HCT116 (cell line): ENCODE data around the gene TMEM242. TPM values are rescaled to one million over a fixed set of nuclear protein-coding genes. Genes with fewer than 3 reads are reported as not detected.

Experiments used
- ATAC-seq: fragments of 200-7000 bp; cut with Tn5 transposase; 2 replicates; pipeline ENCODE4 v1.9.1; 2020; ENCODE audit warnings: mild to moderate bottlenecking, moderate library complexity
- BruUV-seq: library from RNA; stranded (reverse); fragments of 400-500 nt; replicated peaks from 2 replicates; lab custom pipeline; 2021; lab: Mats Ljungman, UMichigan
- CTCF ChIA-PET: fragments of 300-600 bp; sonication (Branson Sonifier 250); formaldehyde crosslinking; loops from one replicate; lab custom pipeline; 2021; ENCODE audit warnings: antibody characterized with exemption; lab: Charles Lee
- POLR2A ChIA-PET: fragments of 300-600, 350-600 bp; sonication (Branson Sonifier 250); formaldehyde crosslinking; loops from one replicate; lab custom pipeline; 2021; ENCODE audit warnings: antibody characterized with exemption; lab: Charles Lee
- RAD21 ChIA-PET, 2 experiments: fragments of 300-600 bp; sonication (Branson Sonifier 250); formaldehyde crosslinking; loops; one replicate each; lab custom pipeline; 2023; ENCODE audit warnings: low total read pairs in 2 of 2; ENCODE audit not compliant: uncharacterized antibody in 2 of 2, unreplicated experiment in 2 of 2, low non-redundant PET in 1 of 2; lab: Charles Lee
- DNase-seq: peaks from one replicate; pipeline ENCODE4 v3.0.0-alpha.2; 2010; ENCODE audit warnings: low read depth, low spot score
- H2AFZ ChIP-seq: fragments of 200-600 bp; shearing (Covaris generic), sonication (generic); 2 replicates; pipeline ENCODE4 v1.6.1; 2017; ENCODE audit warnings: low read depth, mixed run types, mixed read lengths, antibody characterized with exemption, low read length; ENCODE audit not compliant: poor library complexity, severe bottlenecking
- H3K27ac ChIP-seq: 2 replicates; pipeline ENCODE4 v1.5.1; 2012; ENCODE audit warnings: low read depth, low read length
- H3K27me3 ChIP-seq: fragments of 200-600 bp; sonication (generic); 2 replicates; pipeline ENCODE4 v1.6.1; 2016; ENCODE audit warnings: mixed run types, low read length, mixed read lengths; ENCODE audit not compliant: insufficient read depth
- H3K36me3 ChIP-seq, 2 experiments: fragments of 200-500 bp in 1 of 2; fragments of 200-600 bp in 1 of 2; sonication (Bioruptor generic) in 1 of 2; sonication (generic) in 1 of 2; 2 replicates each; pipeline versions ENCODE4 v1.5.1 to v1.6.1; 2014 to 2016; ENCODE audit warnings: low read length in 2 of 2, inconsistent platforms in 1 of 2, mixed read lengths in 1 of 2, mixed run types in 1 of 2; ENCODE audit not compliant: insufficient read depth in 2 of 2, control insufficient read depth in 1 of 2
- H3K4me1 ChIP-seq, 2 experiments: fragments of 200-600 bp in 1 of 2; sonication (generic) in 1 of 2; 2 replicates each; pipeline versions ENCODE4 v1.5.1 to v1.6.1; 2012 to 2017; ENCODE audit warnings: low read length in 2 of 2, inconsistent platforms in 1 of 2, mild to moderate bottlenecking in 1 of 2, mixed read lengths in 1 of 2, mixed run types in 1 of 2, moderate library complexity in 1 of 2; ENCODE audit not compliant: insufficient read depth in 2 of 2, control insufficient read depth in 1 of 2
- H3K4me2 ChIP-seq: fragments of 200-600 bp; sonication (generic); 2 replicates; pipeline ENCODE4 v1.6.1; 2017; ENCODE audit warnings: mixed run types, low read length, mixed read lengths
- H3K4me3 ChIP-seq, 2 experiments: fragments of 200-600 bp in 1 of 2; sonication (generic) in 1 of 2; replicated peaks in 1 of 2; 2 replicates each; pipeline ENCODE4 v1.5.1; 2011 to 2016; ENCODE audit warnings: low read length in 2 of 2, control low read depth in 1 of 2, low read depth in 1 of 2, mild to moderate bottlenecking in 1 of 2, mixed read lengths in 1 of 2, mixed run types in 1 of 2
- H3K79me2 ChIP-seq: fragments of 200-600 bp; sonication (generic); 2 replicates; pipeline ENCODE4 v1.6.1; 2017; ENCODE audit warnings: mild to moderate bottlenecking, mixed run types, low read length, moderate library complexity, mixed read lengths; ENCODE audit not compliant: insufficient read depth
- H3K9ac ChIP-seq: fragments of 200-600 bp; sonication (generic); 2 replicates; pipeline ENCODE4 v1.6.1; 2016; ENCODE audit warnings: low read length, mixed read lengths
- H3K9me2 ChIP-seq: fragments of 200-600 bp; sonication (generic), shearing (Covaris generic); 2 replicates; pipeline ENCODE4 v1.6.1; 2017; ENCODE audit warnings: mixed run types, mild to moderate bottlenecking, moderate library complexity; ENCODE audit not compliant: insufficient read depth
- H3K9me3 ChIP-seq, 2 experiments: fragments of 200-500 bp in 1 of 2; fragments of 200-600 bp in 1 of 2; sonication (Bioruptor generic) in 1 of 2; sonication (generic) in 1 of 2; 2 replicates each; pipeline ENCODE4 v1.6.1; 2014 to 2017; ENCODE audit warnings: low read length in 2 of 2, mixed read lengths in 2 of 2, inconsistent platforms in 1 of 2, low read depth in 1 of 2, mild to moderate bottlenecking in 1 of 2, mixed run types in 1 of 2, moderate library complexity in 1 of 2; ENCODE audit not compliant: control insufficient read depth in 1 of 2, insufficient read depth in 1 of 2
- H4K20me1 ChIP-seq: fragments of 200-600 bp; sonication (generic), shearing (Covaris generic); 2 replicates; pipeline ENCODE4 v1.6.1; 2017; ENCODE audit warnings: mixed run types, mild to moderate bottlenecking, moderate library complexity; ENCODE audit not compliant: insufficient read depth
- CBX3 ChIP-seq: IDR thresholded peaks from 2 replicates; pipeline ENCODE4 v1.6.1; 2012; ENCODE audit warnings: low read depth
- CEBPB ChIP-seq: IDR thresholded peaks from 2 replicates; pipeline ENCODE4 v1.6.1; 2012; ENCODE audit warnings: low read depth
- EGR1 ChIP-seq: IDR thresholded peaks from 2 replicates; pipeline ENCODE4 v1.6.1; 2012; ENCODE audit warnings: low read depth
- EZH2phosphoT487 ChIP-seq: fragments of 200-600 bp; IDR thresholded peaks from 2 replicates; pipeline ENCODE4 v1.6.1; 2018; ENCODE audit warnings: antibody characterized with exemption, borderline replicate concordance
- JUND ChIP-seq: IDR thresholded peaks from 2 replicates; pipeline ENCODE4 v1.6.1; 2012
- POLR2AphosphoS5 ChIP-seq: IDR thresholded peaks from 2 replicates; pipeline ENCODE4 v1.6.1; 2011; ENCODE audit warnings: mild to moderate bottlenecking, low read depth, low read length, moderate library complexity
- SIN3A ChIP-seq: IDR thresholded peaks from 2 replicates; pipeline ENCODE4 v1.6.1; 2012; ENCODE audit warnings: low read depth
- SP1 ChIP-seq: IDR thresholded peaks from 2 replicates; pipeline ENCODE4 v1.6.1; 2012; ENCODE audit warnings: low read depth
- SRF ChIP-seq: IDR thresholded peaks from 2 replicates; pipeline ENCODE4 v1.6.1; 2012; ENCODE audit warnings: low read depth
- TCF7L2 ChIP-seq: IDR thresholded peaks from 2 replicates; pipeline ENCODE4 v1.7.0; 2011; ENCODE audit warnings: borderline replicate concordance, inconsistent platforms; ENCODE audit not compliant: insufficient read depth, insufficient read length; ENCODE audit errors: extremely low read depth
- YY1 ChIP-seq: IDR thresholded peaks from 2 replicates; pipeline ENCODE4 v1.6.1; 2011; ENCODE audit warnings: low read length, low read depth, moderate library complexity, mild to moderate bottlenecking; ENCODE audit not compliant: insufficient replicate concordance; ENCODE audit errors: extremely low read depth
- ZFX ChIP-seq: fragments of 450-650 bp; IDR thresholded peaks from 2 replicates; pipeline ENCODE4 v1.6.1; 2017
- intact Hi-C: fragments of 100-400 bp; cut with micrococcal nuclease; formaldehyde crosslinking; loops from 2 replicates; pipeline ENCODE4 v1.10.0; 2022
- total RNA-seq: library from RNA; stranded (reverse); gene quantifications from one replicate; pipeline ENCODE4 v1.2.1, GENCODE V29; 2021; ENCODE audit not compliant: unreplicated experiment
- TF ChIP-seq, protein P1 (sequence below): IDR thresholded peaks from 2 replicates; pipeline ENCODE4 v1.6.1; 2012
- TF ChIP-seq, protein P2 (sequence below), 3 experiments: fragments of 200-600 bp in 1 of 3; sonication (generic) in 1 of 3; IDR thresholded peaks in 2 of 3; conservative IDR thresholded peaks in 1 of 3; 2 replicates each; pipeline ENCODE4 v1.5.1; 2012 to 2017; ENCODE audit warnings: low read depth in 2 of 3, low read length in 2 of 3, antibody characterized with exemption in 1 of 3, borderline replicate concordance in 1 of 3, control low read depth in 1 of 3, mild to moderate bottlenecking in 1 of 3, mixed read lengths in 1 of 3, mixed run types in 1 of 3, moderate library complexity in 1 of 3; ENCODE audit not compliant: insufficient read depth in 1 of 3

TMEM242 gene
- total RNA-seq, 1 experiment from 2014 or later, result 11.6 TPM

DNA sequence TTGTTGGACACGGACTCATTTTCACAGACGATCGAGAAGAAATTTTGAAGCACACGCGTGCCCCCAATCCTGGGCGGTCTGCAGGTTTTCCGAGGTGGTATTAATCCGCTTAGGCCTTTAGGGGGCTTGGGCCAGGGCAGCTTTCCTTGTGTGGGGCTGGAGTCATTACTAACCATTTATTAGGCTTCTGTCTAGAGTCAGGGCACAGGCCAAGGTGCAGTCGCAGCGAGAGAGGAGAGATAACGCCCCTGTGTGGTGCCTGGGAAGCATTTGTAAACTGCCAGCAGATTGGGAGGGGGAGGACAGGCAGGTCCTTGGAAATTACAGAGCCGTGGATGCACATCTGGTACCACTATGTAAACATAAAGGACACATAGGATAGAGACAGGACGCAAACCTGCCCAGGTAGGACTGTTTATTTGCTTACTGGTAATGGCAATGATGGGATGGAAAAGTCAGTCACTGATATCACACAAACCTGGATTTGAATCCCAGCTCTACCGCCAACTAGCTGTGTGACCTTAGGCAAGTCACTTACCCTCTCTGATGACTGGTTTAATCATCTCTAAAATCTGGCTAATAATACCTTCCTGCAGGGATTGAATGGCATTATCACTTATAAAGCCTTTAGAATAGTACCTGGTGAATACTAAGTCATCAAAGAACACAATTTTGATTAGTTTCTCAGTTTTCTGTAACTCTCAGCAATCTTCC is 76.4 kb downstream of the TMEM242 start:
- ChIA-PET POLR2A (no interaction called here), CTCF (no interaction called here), RAD21 (no interaction called here)
- no peak overlapping the region for H3K9ac ChIP-seq
- intact Hi-C loops, result no loop called here
- no peak for ATAC-seq
- no peak for DNase-seq
- no TSS peak for BruUV-seq
- H3K9me3 ChIP-seq, result no peaks in the 10 kb centered on the region
- H3K4me1 ChIP-seq, result no peaks in the 10 kb centered on the region
- H3K9me2 ChIP-seq, result no peaks in the 10 kb centered on the region
- H3K27me3 ChIP-seq, result no peaks in the 10 kb centered on the region
- no peaks in the 10 kb centered on the region for H3K79me2 ChIP-seq
- H3K4me3 ChIP-seq, result no peak overlapping the region
- no peak overlapping the region for H3K4me2 ChIP-seq
- no peak overlapping the region for H3K27ac ChIP-seq
- no peak overlapping the region for H2AFZ ChIP-seq
- no peaks in the 10 kb centered on the region for H4K20me1 ChIP-seq
- no peaks in the 10 kb centered on the region for H3K36me3 ChIP-seq
- TF ChIP-seq CEBPB, result no peak
- TF ChIP-seq EGR1, result no peak
- TF ChIP-seq SP1, result no peak
- TF ChIP-seq POLR2AphosphoS5, result no peak
- TF ChIP-seq ZFX, result no peak
- TF ChIP-seq, protein P1, sequence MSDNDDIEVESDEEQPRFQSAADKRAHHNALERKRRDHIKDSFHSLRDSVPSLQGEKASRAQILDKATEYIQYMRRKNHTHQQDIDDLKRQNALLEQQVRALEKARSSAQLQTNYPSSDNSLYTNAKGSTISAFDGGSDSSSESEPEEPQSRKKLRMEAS, result no peak
- no peak for TF ChIP-seq TCF7L2
- TF ChIP-seq EZH2phosphoT487, result no peak
- TF ChIP-seq CBX3, result no peak
- no peak for TF ChIP-seq JUND
- no peak for TF ChIP-seq SIN3A

DNA sequence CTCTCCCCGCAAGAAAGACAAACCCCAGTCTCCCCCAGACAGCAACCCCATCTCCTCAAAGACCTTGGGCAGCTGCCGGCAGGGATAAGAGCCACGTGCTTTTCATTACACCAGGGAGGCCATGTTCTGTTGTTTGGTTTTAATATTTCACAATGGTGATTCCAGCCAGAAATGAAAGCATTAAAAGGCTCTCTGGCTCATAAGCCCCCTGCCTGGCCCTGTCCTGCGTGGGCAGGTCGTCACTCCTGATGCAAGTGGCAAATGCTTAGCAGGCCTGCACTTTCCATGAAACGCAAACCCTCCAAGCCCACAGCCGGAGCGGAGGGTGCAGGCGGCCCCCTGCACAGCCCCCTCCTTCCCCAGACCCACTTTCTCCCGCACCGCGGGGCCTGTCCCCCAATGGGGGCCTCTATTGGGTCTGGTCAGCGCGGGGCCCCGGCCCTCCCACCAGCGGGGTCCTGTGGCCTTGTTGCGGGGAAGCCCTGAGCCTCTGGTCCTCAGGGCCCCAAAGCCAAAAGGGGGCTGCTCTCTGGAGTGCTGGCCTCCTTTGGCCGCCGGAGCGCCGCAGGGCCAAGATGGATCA is 77.2 kb downstream of the TMEM242 start:
- H2AFZ ChIP-seq, result no peak overlapping the region
- H3K9ac ChIP-seq, result no peak overlapping the region
- intact Hi-C loops, result no loop called here
- no peak overlapping the region for H3K4me2 ChIP-seq
- POLR2A ChIA-PET, result no interaction called here
- H3K27me3 ChIP-seq, result no peaks in the 10 kb centered on the region
- no TSS peak for BruUV-seq
- TF ChIP-seq YY1 (no peak), SRF (no peak), SP1 (no peak), ZFX (no peak), EGR1 (no peak), JUND (no peak)
- TF ChIP-seq, protein P2, sequence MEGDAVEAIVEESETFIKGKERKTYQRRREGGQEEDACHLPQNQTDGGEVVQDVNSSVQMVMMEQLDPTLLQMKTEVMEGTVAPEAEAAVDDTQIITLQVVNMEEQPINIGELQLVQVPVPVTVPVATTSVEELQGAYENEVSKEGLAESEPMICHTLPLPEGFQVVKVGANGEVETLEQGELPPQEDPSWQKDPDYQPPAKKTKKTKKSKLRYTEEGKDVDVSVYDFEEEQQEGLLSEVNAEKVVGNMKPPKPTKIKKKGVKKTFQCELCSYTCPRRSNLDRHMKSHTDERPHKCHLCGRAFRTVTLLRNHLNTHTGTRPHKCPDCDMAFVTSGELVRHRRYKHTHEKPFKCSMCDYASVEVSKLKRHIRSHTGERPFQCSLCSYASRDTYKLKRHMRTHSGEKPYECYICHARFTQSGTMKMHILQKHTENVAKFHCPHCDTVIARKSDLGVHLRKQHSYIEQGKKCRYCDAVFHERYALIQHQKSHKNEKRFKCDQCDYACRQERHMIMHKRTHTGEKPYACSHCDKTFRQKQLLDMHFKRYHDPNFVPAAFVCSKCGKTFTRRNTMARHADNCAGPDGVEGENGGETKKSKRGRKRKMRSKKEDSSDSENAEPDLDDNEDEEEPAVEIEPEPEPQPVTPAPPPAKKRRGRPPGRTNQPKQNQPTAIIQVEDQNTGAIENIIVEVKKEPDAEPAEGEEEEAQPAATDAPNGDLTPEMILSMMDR (IDR thresholded peaks at IDR 0.05 in 2 of 3, conservative IDR thresholded peaks at IDR 0.05 in 1 of 3; ENCODE audit: borderline replicate concordance in 1 of 3, insufficient read depth in 1 of 3, low read depth in 2 of 3, low read length in 2 of 3), result no peak
- TF ChIP-seq, protein P1, result no peak
- TF ChIP-seq, all 23 proteins: peak for 0
- RAD21 ChIA-PET, result no interaction called here
- H3K9me2 ChIP-seq, result no peaks in the 10 kb centered on the region
- no peak overlapping the region for H3K27ac ChIP-seq
- CTCF ChIA-PET, result no interaction called here
- no peaks in the 10 kb centered on the region for H3K36me3 ChIP-seq
- ATAC-seq, result no peak
- H3K9me3 ChIP-seq, result no peaks in the 10 kb centered on the region
- no peak overlapping the region for H3K4me3 ChIP-seq
- no peak for DNase-seq
- no peaks in the 10 kb centered on the region for H3K4me1 ChIP-seq
- no peaks in the 10 kb centered on the region for H3K79me2 ChIP-seq
- H4K20me1 ChIP-seq, result no peaks in the 10 kb centered on the region
